Measurements from ENCODE around the gene GABARAP.

GABARAP gene

GRCh38 chr17:7205561-7205960 is 36.7 kb downstream of the GABARAP start:
- no peak for DNase-seq

GRCh38 chr17:7204828-7205461 is 37.3 kb downstream of the GABARAP start:
- DNase-seq, result peak; percentile 97

GRCh38 chr17:7204336-7204735 is 37.9 kb downstream of the GABARAP start:
- no peak for DNase-seq

- DNase-seq, result no peak
Measured at GRCh38 chr17:7203391-7203790, 38.9 kb downstream of the GABARAP start.

- no peak for DNase-seq
Measured at GRCh38 chr17:7196651-7197401, 45.4 kb downstream of the GABARAP start.

- DNase-seq, result no peak
Measured at GRCh38 chr17:7195971-7196370, 46.3 kb downstream of the GABARAP start.

GRCh38 chr17:7192271-7192937 is 49.8 kb downstream of the GABARAP start:
- no peak for DNase-seq

GRCh38 chr17:7191571-7192270 is 50.5 kb downstream of the GABARAP start:
- DNase-seq, result peak; percentile 87

GRCh38 chr17:7191069-7191468 is 51.2 kb downstream of the GABARAP start:
- DNase-seq, result no peak

GRCh38 chr17:7190276-7190917 is 51.9 kb downstream of the GABARAP start:
- no peak for DNase-seq

All from islet precursor cell (in vitro differentiated cells).